ENCODE measurements around the gene TRPC4AP. TPM values are rescaled to one million over a fixed set of nuclear protein-coding genes. Genes with fewer than 3 reads are reported as not detected.

The TRPC4AP gene
- total RNA-seq, 1 donor from 2014 or later: 67.6 TPM

DNA sequence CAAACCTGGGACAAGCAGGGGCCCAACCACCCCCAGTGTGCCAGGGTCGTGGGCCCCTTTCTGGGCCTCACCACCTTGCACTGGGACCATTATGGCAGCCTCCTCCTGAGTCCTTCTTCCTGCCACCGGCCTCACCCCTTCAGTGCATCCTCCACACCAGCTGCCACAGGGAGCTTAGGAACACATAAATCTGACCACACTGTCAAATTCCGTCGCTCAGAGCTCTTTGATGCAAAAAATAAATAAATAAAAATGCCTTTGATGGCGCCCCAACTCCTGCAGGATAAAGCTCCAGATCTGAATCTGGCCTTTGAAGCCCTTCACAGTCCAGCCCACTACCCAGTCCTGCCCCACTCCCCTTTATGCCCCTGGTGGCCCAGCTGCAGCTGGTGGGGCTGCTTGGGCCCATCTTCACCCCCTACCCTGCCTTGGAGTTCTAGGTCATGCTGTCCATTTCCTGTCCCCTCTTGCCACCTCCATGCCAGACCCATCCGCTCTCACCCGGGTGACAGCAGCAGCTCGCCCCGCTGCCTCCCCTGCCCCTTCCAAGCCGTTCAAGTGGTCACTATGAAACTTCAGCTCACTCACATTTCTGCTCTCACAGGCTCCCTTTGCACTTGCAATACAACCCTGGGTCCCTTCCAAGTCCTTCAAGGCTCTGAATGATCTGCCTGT, 120.9 kb downstream of the TRPC4AP start:
- Histone ChIP-seq H3K27me3 (no peaks in the 10 kb centered on the region), H3K27ac (no peak overlapping the region), H3K4me3 (no peak overlapping the region), H3K9me3 (no peaks in the 10 kb centered on the region), H3K4me1 (no peaks in the 10 kb centered on the region), H3K36me3 (no peaks in the 10 kb centered on the region)
- DNase-seq (no peak), ATAC-seq (no peak)
- TF ChIP-seq, protein P1, sequence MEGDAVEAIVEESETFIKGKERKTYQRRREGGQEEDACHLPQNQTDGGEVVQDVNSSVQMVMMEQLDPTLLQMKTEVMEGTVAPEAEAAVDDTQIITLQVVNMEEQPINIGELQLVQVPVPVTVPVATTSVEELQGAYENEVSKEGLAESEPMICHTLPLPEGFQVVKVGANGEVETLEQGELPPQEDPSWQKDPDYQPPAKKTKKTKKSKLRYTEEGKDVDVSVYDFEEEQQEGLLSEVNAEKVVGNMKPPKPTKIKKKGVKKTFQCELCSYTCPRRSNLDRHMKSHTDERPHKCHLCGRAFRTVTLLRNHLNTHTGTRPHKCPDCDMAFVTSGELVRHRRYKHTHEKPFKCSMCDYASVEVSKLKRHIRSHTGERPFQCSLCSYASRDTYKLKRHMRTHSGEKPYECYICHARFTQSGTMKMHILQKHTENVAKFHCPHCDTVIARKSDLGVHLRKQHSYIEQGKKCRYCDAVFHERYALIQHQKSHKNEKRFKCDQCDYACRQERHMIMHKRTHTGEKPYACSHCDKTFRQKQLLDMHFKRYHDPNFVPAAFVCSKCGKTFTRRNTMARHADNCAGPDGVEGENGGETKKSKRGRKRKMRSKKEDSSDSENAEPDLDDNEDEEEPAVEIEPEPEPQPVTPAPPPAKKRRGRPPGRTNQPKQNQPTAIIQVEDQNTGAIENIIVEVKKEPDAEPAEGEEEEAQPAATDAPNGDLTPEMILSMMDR (IDR thresholded peaks at IDR 0.05): no peak
- intact Hi-C loops (cut with DNase I): no loop called here

DNA sequence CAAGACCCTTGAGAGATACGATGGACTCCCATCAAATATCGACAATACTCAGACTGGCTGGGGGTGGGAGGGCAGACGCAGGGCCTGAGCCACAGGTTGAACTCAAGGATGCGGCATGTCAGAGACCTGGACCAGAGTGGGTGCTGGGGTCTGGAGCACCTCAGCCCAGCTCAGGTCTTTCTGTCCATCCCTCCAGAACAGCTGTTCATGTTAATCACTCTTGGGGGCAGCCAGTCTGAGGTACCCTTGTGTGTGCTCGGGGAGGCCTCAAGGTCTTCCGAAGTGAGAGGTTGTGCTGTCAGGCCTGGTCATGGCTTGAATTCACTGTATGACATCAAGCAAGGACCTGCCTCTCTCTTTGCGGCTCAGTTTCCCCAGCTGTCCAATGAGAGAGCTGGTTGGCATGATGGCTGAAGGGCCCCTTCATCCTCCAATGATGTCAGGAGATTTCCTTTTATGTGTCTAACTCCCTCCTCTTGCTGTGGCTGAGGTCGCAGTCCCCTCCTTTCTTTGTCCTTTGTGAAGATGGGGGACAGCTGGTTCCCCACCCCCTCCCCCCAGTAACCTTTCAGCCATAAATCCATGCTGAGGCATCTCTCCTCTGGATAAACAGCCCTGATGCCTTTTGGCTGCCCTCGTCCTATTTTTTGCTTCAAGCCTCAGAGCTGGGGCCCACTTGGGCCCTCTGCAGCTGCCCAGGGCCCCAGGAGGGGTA, 121.6 kb downstream of the TRPC4AP start:
- no peak overlapping the region for H3K4me3 ChIP-seq
- no peaks in the 10 kb centered on the region for H3K36me3 ChIP-seq
- no peaks in the 10 kb centered on the region for H3K4me1 ChIP-seq
- H3K9me3 ChIP-seq: no peaks in the 10 kb centered on the region
- intact Hi-C loops (cut with DNase I): no loop called here
- no peak for DNase-seq
- TF ChIP-seq, protein P1 (IDR thresholded peaks at IDR 0.05): no peak
- no peak for ATAC-seq
- no peak overlapping the region for H3K27ac ChIP-seq
- no peaks in the 10 kb centered on the region for H3K27me3 ChIP-seq

DNA sequence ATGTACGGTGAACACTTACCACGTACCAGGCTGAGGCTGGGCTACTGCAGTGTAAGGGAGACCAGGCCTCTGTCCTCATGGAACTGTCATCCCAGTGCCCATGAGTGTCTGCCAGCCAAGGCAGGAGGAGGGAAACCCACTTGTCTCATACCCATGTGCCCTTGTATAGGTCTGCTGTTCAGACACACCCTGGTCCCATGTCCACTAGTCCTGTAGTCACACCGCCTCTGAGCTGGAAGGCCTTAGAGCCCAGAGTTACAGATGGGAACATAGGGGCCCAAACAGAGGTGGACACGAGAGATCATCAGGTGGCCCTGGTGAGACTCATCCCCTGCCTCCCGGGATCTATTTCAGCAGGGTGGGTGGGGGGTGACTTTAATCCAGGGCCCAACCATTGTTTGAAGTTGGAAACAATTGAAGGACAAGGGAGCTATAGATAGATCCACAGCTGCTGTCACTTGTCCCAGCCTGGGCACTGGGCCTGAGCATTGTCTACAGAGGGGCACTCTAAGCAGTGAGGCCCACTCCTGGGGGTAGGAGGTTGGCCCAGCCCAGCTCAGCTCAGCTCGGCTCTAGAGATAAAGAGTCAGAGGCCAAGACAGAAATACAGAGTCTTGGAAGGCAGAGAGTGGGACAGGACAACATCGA, 122.3 kb downstream of the TRPC4AP start:
- intact Hi-C loops (cut with DNase I): no loop called here

DNA sequence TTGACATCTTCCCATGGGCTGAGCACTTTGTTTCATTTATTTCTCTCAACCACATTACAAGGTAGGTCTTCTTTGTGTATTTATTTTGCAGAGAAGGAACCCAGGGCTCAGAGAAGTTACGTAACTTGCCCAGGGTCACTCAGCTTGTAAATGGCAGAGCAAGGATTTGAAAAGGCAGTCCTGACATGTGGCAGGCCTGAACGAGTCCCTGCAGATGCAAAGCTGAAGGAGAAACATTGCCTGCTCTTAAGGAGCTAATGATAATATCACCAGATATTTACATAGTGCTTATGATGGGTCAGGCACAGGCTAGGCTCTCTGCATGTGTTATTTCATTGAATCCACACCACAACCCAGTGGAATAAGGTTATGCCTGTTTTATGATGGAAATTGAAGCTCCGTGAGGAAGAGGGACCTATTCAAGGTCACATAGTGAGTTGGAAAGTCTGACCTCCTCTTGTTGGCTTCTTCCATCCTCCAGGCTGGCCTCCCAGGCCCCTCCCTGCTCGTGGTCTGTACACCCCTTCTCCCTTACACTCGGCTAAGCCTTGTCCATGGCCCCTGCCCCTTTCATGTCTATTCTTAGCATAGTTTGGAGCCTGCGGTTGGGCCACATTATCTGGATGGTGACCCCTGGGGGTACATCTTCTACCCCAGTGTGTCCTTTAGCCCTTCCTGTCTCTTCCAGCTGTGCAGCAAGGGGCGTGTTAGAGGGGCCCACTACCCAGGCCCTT, 124.4 kb downstream of the TRPC4AP start:
- Histone ChIP-seq H3K36me3 (no peaks in the 10 kb centered on the region), H3K4me1 (no peaks in the 10 kb centered on the region), H3K27ac (no peak overlapping the region), H3K9me3 (no peaks in the 10 kb centered on the region), H3K4me3 (no peak overlapping the region), H3K27me3 (no peaks in the 10 kb centered on the region)
- ATAC-seq: no peak
- no peak for DNase-seq
- intact Hi-C loops (cut with DNase I): no loop called here
- TF ChIP-seq, protein P1 (IDR thresholded peaks at IDR 0.05): no peak

More for the DNA sequence above, 122.3 kb downstream of the TRPC4AP start:
- TF ChIP-seq, protein P1 (IDR thresholded peaks at IDR 0.05): no peak
- H3K9me3 ChIP-seq: no peaks in the 10 kb centered on the region
- no peak for DNase-seq
- H3K36me3 ChIP-seq: no peaks in the 10 kb centered on the region
- ATAC-seq: no peak
- no peak overlapping the region for H3K27ac ChIP-seq
- H3K4me3 ChIP-seq: no peak overlapping the region
- no peaks in the 10 kb centered on the region for H3K27me3 ChIP-seq
- no peaks in the 10 kb centered on the region for H3K4me1 ChIP-seq

DNA sequence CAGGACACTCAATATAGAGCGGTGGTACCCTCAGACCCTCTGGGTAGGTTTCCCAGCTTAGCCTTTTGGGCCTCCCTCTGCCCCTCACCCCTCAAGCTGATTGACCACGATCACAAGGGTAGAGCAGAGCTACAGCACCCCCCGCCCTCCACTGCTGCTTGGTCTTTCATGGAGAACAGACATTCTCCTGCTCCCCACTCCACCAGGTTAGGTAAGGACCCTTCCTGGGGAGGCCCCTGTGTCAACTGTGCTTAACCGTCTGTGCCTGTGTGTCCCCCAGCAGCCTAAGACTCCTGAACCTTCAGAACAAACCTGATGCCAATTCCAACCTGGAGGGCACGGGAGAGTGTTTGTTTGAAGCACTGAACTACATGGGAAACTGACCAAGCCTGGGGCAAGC, 125.2 kb downstream of the TRPC4AP start:
- DNase-seq (no peak), ATAC-seq (no peak)
- Histone ChIP-seq H3K36me3 (no peaks in the 10 kb centered on the region), H3K27ac (no peak overlapping the region), H3K27me3 (no peaks in the 10 kb centered on the region), H3K4me3 (no peak overlapping the region), H3K4me1 (no peaks in the 10 kb centered on the region), H3K9me3 (no peaks in the 10 kb centered on the region)
- intact Hi-C loops (cut with DNase I): no loop called here
- TF ChIP-seq, protein P1 (IDR thresholded peaks at IDR 0.05): no peak

Data from upper lobe of right lung (tissue), 1 donor.